ENCODE results near the gene PTPN21.

DNA sequence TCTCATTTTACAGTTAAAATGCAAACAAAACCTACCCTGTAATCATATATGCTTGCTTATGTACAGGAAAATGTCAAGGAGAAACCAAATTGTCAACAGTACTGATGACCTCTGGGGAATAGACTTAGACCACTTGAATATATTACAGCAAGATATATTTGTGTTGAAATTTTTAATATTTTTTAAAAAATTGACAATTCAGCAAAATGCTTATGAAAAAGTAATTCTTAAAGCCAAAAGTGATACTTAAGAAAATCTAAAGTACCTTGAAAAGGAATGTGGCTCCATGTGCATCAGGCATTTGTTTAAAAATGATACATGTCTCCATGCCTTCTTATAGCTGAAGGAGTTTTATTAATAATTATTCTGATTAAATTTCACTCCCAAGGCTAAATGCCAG, 49.2 kb downstream of the PTPN21 start:
- TF ChIP-seq POLR2AphosphoS5 (IDR thresholded peaks at IDR 0.05; ENCODE audit: low read depth, low read length) (no peak), GABPA (IDR thresholded peaks at IDR 0.05; ENCODE audit: low read depth) (no peak), RAD21 (IDR thresholded peaks at IDR 0.05; ENCODE audit: low read length) (no peak), FOXM1 (IDR thresholded peaks at IDR 0.05; ENCODE audit: low read depth) (no peak), TAF1 (IDR thresholded peaks at IDR 0.05; ENCODE audit: borderline replicate concordance, low read depth, low read length) (no peak), RFX5 (IDR thresholded peaks at IDR 0.05; ENCODE audit: low read length) (no peak)
- TF ChIP-seq, protein P1, sequence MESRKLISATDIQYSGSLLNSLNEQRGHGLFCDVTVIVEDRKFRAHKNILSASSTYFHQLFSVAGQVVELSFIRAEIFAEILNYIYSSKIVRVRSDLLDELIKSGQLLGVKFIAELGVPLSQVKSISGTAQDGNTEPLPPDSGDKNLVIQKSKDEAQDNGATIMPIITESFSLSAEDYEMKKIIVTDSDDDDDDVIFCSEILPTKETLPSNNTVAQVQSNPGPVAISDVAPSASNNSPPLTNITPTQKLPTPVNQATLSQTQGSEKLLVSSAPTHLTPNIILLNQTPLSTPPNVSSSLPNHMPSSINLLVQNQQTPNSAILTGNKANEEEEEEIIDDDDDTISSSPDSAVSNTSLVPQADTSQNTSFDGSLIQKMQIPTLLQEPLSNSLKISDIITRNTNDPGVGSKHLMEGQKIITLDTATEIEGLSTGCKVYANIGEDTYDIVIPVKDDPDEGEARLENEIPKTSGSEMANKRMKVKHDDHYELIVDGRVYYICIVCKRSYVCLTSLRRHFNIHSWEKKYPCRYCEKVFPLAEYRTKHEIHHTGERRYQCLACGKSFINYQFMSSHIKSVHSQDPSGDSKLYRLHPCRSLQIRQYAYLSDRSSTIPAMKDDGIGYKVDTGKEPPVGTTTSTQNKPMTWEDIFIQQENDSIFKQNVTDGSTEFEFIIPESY (IDR thresholded peaks at IDR 0.05; ENCODE audit: borderline replicate concordance, low read depth), result no peak
- TF ChIP-seq, protein P2, sequence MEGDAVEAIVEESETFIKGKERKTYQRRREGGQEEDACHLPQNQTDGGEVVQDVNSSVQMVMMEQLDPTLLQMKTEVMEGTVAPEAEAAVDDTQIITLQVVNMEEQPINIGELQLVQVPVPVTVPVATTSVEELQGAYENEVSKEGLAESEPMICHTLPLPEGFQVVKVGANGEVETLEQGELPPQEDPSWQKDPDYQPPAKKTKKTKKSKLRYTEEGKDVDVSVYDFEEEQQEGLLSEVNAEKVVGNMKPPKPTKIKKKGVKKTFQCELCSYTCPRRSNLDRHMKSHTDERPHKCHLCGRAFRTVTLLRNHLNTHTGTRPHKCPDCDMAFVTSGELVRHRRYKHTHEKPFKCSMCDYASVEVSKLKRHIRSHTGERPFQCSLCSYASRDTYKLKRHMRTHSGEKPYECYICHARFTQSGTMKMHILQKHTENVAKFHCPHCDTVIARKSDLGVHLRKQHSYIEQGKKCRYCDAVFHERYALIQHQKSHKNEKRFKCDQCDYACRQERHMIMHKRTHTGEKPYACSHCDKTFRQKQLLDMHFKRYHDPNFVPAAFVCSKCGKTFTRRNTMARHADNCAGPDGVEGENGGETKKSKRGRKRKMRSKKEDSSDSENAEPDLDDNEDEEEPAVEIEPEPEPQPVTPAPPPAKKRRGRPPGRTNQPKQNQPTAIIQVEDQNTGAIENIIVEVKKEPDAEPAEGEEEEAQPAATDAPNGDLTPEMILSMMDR (IDR thresholded peaks at IDR 0.05), result no peak
- TF ChIP-seq, protein P3, sequence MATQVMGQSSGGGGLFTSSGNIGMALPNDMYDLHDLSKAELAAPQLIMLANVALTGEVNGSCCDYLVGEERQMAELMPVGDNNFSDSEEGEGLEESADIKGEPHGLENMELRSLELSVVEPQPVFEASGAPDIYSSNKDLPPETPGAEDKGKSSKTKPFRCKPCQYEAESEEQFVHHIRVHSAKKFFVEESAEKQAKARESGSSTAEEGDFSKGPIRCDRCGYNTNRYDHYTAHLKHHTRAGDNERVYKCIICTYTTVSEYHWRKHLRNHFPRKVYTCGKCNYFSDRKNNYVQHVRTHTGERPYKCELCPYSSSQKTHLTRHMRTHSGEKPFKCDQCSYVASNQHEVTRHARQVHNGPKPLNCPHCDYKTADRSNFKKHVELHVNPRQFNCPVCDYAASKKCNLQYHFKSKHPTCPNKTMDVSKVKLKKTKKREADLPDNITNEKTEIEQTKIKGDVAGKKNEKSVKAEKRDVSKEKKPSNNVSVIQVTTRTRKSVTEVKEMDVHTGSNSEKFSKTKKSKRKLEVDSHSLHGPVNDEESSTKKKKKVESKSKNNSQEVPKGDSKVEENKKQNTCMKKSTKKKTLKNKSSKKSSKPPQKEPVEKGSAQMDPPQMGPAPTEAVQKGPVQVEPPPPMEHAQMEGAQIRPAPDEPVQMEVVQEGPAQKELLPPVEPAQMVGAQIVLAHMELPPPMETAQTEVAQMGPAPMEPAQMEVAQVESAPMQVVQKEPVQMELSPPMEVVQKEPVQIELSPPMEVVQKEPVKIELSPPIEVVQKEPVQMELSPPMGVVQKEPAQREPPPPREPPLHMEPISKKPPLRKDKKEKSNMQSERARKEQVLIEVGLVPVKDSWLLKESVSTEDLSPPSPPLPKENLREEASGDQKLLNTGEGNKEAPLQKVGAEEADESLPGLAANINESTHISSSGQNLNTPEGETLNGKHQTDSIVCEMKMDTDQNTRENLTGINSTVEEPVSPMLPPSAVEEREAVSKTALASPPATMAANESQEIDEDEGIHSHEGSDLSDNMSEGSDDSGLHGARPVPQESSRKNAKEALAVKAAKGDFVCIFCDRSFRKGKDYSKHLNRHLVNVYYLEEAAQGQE (IDR thresholded peaks at IDR 0.05; ENCODE audit: low read depth, low read length), result no peak

All from SK-N-SH (cell line).